Measurements from ENCODE around the gene COL18A1. TPM values are rescaled to one million over a fixed set of nuclear protein-coding genes. Genes with fewer than 3 reads are reported as not detected.

The COL18A1 gene
- total and polyA plus RNA-seq, 7 experiments from 2014 or later, result 7.0 to 89.8 (median 15.4) TPM

DNA sequence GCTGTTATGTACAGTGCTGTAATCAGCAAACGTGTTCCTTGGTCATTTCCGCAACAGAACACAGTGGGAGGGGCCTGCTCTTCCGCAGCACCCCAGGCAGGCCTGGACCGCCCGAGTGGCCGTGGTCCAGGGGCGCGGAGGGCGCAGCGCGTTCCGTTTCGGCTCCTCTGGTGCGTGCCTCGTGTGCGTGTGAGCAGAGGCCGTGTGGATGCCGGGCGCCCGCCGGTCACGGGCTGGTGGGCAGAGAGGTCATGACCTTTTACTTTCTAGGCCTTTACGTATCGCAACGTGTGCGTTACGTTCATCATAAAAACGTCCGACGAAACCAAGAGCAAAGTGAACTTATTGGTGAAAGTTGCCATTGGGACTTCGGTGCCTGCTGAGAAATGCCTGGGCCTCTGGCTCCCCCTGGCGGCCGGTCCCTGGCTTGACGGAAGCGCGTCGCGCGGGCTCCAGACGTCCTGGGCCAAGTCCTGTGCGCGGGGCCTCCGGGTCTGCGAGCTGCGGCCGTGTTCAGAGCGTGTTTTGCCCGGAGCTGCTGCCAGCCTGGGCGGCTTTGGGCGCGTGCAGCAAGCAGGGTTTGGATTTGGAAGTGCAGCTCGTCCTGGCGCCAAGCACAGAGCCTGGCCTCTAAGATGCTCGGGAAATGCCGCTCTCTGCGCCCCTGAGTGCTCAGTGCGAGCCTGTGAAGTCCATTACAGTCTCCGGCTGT is 34.4 kb downstream of the COL18A1 start:
- Histone ChIP-seq H3K4me3 (ENCODE audit: low read length) (peak overlapping the region; percentile 46), H3K27ac (ENCODE audit: low read depth, low read length) (peak overlapping the region; percentile 66)
- DNase-seq, result peak; percentile 72 to 91 (median 85)

DNA sequence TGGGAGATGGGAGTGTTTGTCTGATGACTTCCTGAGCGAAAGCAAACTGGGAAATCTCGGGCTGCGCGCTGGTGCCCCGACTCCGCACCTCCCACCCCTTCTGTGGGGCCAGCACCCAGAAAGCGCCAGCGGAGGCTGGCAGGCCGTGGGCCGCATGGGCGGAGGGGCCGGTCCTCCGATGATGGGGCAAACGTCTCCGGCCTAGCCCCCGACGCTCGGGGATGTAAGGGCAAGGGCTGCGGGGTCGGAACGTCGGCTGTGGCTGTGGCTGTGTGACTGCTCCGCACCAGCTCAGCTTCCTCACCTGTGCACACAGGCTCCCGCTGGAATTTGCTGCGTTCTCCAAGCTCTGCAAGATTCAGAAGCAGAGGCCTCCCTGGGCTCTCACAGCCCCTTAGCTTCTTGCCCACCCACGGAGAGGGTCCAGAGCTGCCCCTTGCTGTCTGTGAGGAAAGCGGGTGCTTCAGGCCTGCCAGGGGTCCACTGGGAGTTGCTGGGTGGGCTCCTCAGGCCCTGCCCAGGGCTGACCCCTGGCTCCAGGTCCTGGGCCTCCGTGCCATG is 35.0 kb downstream of the COL18A1 start:
- Mint-ChIP-seq H3K36me3 (no peaks in the 10 kb centered on the region), H3K4me3 (peak overlapping the region in 1 of 10 donors; percentile 73), H3K4me1 (peaks cover 2 to 13% (median 6%) of the 10 kb centered on the region in 7 donors), H3K9me3 (peaks cover 0 to 1% (median 0%) of the 10 kb centered on the region in 11 donors), H3K27ac (peak overlapping the region in 1 of 9 donors; percentile 22), H3K27me3 (peaks cover 0 to 2% (median 0%) of the 10 kb centered on the region in 5 donors)
- ChIA-PET CTCF (interaction anchor here (0.6 to 1.7 kb wide), 10 partner anchors 11 to 483 kb away, joined by 3 to 10 read pairs (median 4); partner anchors contain the start of gene POFUT2), POLR2A (interaction anchor here (0.5 to 1.3 kb wide), 3 partner anchors 146 to 1651 kb away, joined by 3 to 4 read pairs (median 3); no protein-coding TSS in a partner anchor)
- Histone ChIP-seq H3K9me3 (ENCODE audit: control insufficient read depth in 2 of 3, low read length in 3 of 3) (no peaks in the 10 kb centered on the region), H3K4me1 (ENCODE audit: control insufficient read depth in 2 of 2, insufficient read depth in 2 of 2, low read length in 2 of 2) (peaks cover 4% of the 10 kb centered on the region in 2 donors), H3K4me3 (ENCODE audit: low read length) (no peak overlapping the region), H3K27ac (ENCODE audit: low read depth, low read length) (no peak overlapping the region), H3K36me3 (ENCODE audit: control insufficient read depth in 2 of 3, insufficient read depth in 3 of 3, low read length in 3 of 3) (no peaks in the 10 kb centered on the region), H3K27me3 (ENCODE audit: control insufficient read depth in 2 of 2, insufficient read depth in 2 of 2, low read length in 2 of 2) (no peaks in the 10 kb centered on the region)
- DNase-seq, result no peak
- intact Hi-C loops (cut with micrococcal nuclease), result loop anchor here (1.0 to 10.0 kb wide), 9 partner anchors 118 to 491 kb away; no protein-coding TSS in a partner anchor
- ATAC-seq, result no peak

More for the DNA sequence above, 34.4 kb downstream of the COL18A1 start:
- Mint-ChIP-seq H3K27me3 (peaks cover 0 to 5% (median 0%) of the 10 kb centered on the region in 5 donors), H3K4me3 (peak overlapping the region; percentile 66 to 82 (median 73)), H3K36me3 (no peaks in the 10 kb centered on the region), H3K27ac (peak overlapping the region in 7 of 9 donors; percentile 25 to 92 (median 66)), H3K9me3 (peaks cover 0 to 1% (median 0%) of the 10 kb centered on the region in 11 donors), H3K4me1 (peaks cover 2 to 16% (median 6%) of the 10 kb centered on the region in 7 donors)
- intact Hi-C loops (cut with micrococcal nuclease), result loop anchor here (1.0 to 10.0 kb wide), 9 partner anchors 117 to 490 kb away; no protein-coding TSS in a partner anchor
- Histone ChIP-seq H3K27me3 (ENCODE audit: control insufficient read depth in 2 of 2, insufficient read depth in 2 of 2, low read length in 2 of 2) (no peaks in the 10 kb centered on the region), H3K4me1 (ENCODE audit: control insufficient read depth in 2 of 2, insufficient read depth in 2 of 2, low read length in 2 of 2) (peaks cover 4% of the 10 kb centered on the region in 2 donors), H3K36me3 (ENCODE audit: control insufficient read depth in 2 of 3, insufficient read depth in 3 of 3, low read length in 3 of 3) (no peaks in the 10 kb centered on the region), H3K9me3 (ENCODE audit: control insufficient read depth in 2 of 3, low read length in 3 of 3) (no peaks in the 10 kb centered on the region)
- peak; percentile 90 for ATAC-seq
- POLR2A ChIA-PET, result interaction anchor here (0.5 to 0.6 kb wide), 2 partner anchors 145 to 1650 kb away, joined by 3 read pairs; no protein-coding TSS in a partner anchor
- CTCF ChIA-PET, result interaction anchor here (0.5 to 1.7 kb wide), 10 partner anchors 10 to 484 kb away, joined by 3 to 10 read pairs (median 3); partner anchors contain the start of gene POFUT2

DNA sequence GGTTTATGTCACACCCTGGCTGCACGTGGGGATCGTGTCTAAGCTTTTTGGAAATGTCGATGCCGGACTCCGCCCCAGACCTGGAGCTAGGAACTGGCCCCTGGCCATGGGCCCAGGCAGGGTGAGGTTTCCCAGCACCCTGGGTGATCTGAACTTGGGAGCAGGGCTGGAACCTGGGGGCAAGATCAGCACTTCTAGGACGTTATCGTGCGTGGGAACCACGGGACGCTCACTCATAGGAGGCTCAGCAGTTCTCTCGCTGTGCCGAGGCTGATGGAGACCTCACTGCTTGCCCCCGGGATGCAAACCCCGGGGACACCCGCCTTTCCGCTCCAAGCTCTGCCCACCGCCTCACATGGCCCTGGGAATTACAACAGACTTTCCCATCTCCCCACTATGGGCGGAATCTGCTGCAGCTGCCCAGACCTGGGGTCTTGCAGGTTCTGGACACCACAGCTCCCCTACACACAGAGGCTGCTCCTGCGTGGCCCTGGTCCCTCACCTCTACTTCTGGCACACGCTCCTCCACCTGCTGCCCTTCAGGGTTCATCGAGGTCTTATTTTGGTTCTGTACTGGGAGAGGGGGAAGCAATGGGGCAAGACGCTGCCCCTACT is 35.9 kb downstream of the COL18A1 start:
- no peak for DNase-seq
- no peak overlapping the region for H3K4me3 ChIP-seq (ENCODE audit: low read length)
- intact Hi-C loops (cut with micrococcal nuclease), result no loop called here
- peaks cover 0 to 1% (median 0%) of the 10 kb centered on the region in 11 donors for H3K9me3 Mint-ChIP-seq
- peak overlapping the region in 1 of 10 donors; percentile 8 for H3K4me3 Mint-ChIP-seq
- H3K36me3 ChIP-seq (ENCODE audit: control insufficient read depth in 2 of 3, insufficient read depth in 3 of 3, low read length in 3 of 3), result no peaks in the 10 kb centered on the region
- no peaks in the 10 kb centered on the region for H3K36me3 Mint-ChIP-seq
- ChIA-PET CTCF (interaction anchor here (0.6 to 1.7 kb wide), 7 partner anchors 11 to 312 kb away, joined by 3 to 10 read pairs (median 4); no protein-coding TSS in a partner anchor), POLR2A (interaction anchor here (1.3 kb wide), 1 partner anchor 151 kb away, joined by 4 read pairs; no protein-coding TSS in a partner anchor)
- no peak for ATAC-seq
- peaks cover 0 to 7% (median 0%) of the 10 kb centered on the region in 5 donors for H3K27me3 Mint-ChIP-seq
- H3K27ac Mint-ChIP-seq, result peak overlapping the region in 1 of 9 donors; percentile 4
- H3K27me3 ChIP-seq (ENCODE audit: control insufficient read depth in 2 of 2, insufficient read depth in 2 of 2, low read length in 2 of 2), result no peaks in the 10 kb centered on the region
- no peaks in the 10 kb centered on the region for H3K9me3 ChIP-seq (ENCODE audit: control insufficient read depth in 2 of 3, low read length in 3 of 3)
- peaks cover 2 to 13% (median 6%) of the 10 kb centered on the region in 7 donors for H3K4me1 Mint-ChIP-seq
- H3K27ac ChIP-seq (ENCODE audit: low read depth, low read length), result no peak overlapping the region
- H3K4me1 ChIP-seq (ENCODE audit: control insufficient read depth in 2 of 2, insufficient read depth in 2 of 2, low read length in 2 of 2), result peaks cover 4% of the 10 kb centered on the region in 2 donors

DNA sequence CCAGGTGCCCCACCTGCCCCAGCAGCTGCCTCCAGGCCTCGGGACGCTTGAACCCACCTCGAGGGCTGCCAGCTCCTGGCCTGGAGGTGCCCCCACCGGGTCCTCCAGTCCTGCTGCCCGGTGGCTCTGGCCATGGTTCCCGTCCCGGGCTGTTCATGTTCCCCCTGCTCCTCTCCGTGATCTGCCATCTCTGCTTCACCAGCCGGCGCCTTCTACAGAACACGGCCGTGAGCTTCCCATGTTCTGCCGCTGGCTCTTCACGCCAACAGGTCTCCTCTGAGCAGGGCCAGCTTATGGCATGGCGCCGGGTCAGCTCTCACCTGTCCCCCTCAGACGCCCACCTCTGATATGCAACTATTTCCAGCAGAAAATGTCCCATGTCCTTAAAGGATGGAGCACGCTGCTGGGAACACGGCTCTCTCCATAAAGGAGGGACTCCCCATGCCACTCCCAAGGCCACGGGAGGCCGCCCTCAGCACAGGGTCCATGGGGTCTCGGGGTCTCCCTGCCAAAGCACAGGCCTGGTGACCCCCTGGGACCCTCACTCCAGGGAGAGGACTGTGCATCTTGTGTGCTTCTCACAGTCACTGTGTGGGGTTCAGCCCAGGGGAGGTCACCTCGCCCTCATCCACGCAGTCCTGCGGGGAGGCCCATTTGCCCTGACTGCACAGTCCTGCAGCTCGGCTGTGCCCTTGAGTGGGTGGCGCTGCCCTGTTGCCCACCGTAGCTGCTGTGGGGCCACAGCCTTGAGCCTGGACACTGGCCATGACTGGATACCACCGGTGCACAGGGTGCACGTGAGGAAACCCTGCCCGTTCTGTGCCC is 36.7 kb downstream of the COL18A1 start:
- Mint-ChIP-seq H3K4me1 (peaks cover 0 to 8% (median 5%) of the 10 kb centered on the region in 7 donors), H3K27ac (peak overlapping the region in 1 of 9 donors; percentile 4), H3K27me3 (peaks cover 0 to 12% (median 0%) of the 10 kb centered on the region in 5 donors), H3K36me3 (no peaks in the 10 kb centered on the region), H3K4me3 (no peak overlapping the region), H3K9me3 (peaks cover 0 to 6% (median 0%) of the 10 kb centered on the region in 11 donors)
- no peak for ATAC-seq
- H3K36me3 ChIP-seq (ENCODE audit: control insufficient read depth in 2 of 3, insufficient read depth in 3 of 3, low read length in 3 of 3), result no peaks in the 10 kb centered on the region
- H3K9me3 ChIP-seq (ENCODE audit: control insufficient read depth in 2 of 3, low read length in 3 of 3), result no peaks in the 10 kb centered on the region
- H3K27me3 ChIP-seq (ENCODE audit: control insufficient read depth in 2 of 2, insufficient read depth in 2 of 2, low read length in 2 of 2), result no peaks in the 10 kb centered on the region
- peaks cover 4% of the 10 kb centered on the region in 2 donors for H3K4me1 ChIP-seq (ENCODE audit: control insufficient read depth in 2 of 2, insufficient read depth in 2 of 2, low read length in 2 of 2)
- intact Hi-C loops (cut with micrococcal nuclease), result no loop called here
- ChIA-PET CTCF (interaction anchor here (0.7 to 1.6 kb wide), 3 partner anchors 21 to 166 kb away, joined by 3 to 5 read pairs (median 3); no protein-coding TSS in a partner anchor), POLR2A (interaction anchor here (1.3 kb wide), 1 partner anchor 152 kb away, joined by 4 read pairs; no protein-coding TSS in a partner anchor)
- H3K4me3 ChIP-seq (ENCODE audit: low read length), result no peak overlapping the region
- DNase-seq, result no peak
- no peak overlapping the region for H3K27ac ChIP-seq (ENCODE audit: low read depth, low read length)

DNA sequence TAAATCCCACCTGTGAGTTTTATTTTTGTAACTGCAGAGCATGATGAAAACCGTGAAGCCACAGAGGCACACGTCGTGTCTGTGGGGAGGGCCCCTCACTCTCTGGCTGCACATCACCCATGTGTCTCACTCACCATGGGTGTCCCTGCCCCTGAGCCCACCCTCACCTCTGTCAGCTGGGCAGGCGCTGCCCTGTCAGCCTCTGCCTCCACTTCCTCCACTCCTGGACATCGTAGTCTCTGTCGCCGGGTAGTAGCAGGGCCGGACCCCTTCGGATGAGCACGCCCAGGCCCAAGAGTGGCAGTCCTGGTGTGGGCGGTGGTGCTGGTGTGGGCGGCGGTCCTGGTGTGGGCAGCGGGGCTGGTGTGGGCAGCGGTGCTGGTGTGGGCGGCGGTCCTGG is 37.3 kb downstream of the COL18A1 start:
- Mint-ChIP-seq H3K4me1 (peaks cover 0 to 8% (median 5%) of the 10 kb centered on the region in 7 donors), H3K36me3 (no peaks in the 10 kb centered on the region), H3K27ac (no peak overlapping the region), H3K4me3 (no peak overlapping the region), H3K27me3 (peaks cover 0 to 12% (median 0%) of the 10 kb centered on the region in 5 donors), H3K9me3 (peaks cover 0 to 6% (median 2%) of the 10 kb centered on the region in 11 donors)
- H3K27ac ChIP-seq (ENCODE audit: low read depth, low read length), result no peak overlapping the region
- POLR2A ChIA-PET, result no interaction called here
- H3K36me3 ChIP-seq (ENCODE audit: control insufficient read depth in 2 of 3, insufficient read depth in 3 of 3, low read length in 3 of 3), result no peaks in the 10 kb centered on the region
- no peaks in the 10 kb centered on the region for H3K27me3 ChIP-seq (ENCODE audit: control insufficient read depth in 2 of 2, insufficient read depth in 2 of 2, low read length in 2 of 2)
- H3K4me3 ChIP-seq (ENCODE audit: low read length), result no peak overlapping the region
- CTCF ChIA-PET, result interaction anchor here (1.6 kb wide), 1 partner anchor 150 kb away, joined by 5 read pairs; no protein-coding TSS in a partner anchor
- DNase-seq (no peak), ATAC-seq (no peak)
- H3K4me1 ChIP-seq (ENCODE audit: control insufficient read depth in 2 of 2, insufficient read depth in 2 of 2, low read length in 2 of 2), result peaks cover 4% of the 10 kb centered on the region in 2 donors
- H3K9me3 ChIP-seq (ENCODE audit: control insufficient read depth in 2 of 3, low read length in 3 of 3), result no peaks in the 10 kb centered on the region
- intact Hi-C loops (cut with micrococcal nuclease), result no loop called here
